ENCODE measurements around the gene PHF21A.
"Not testable (repeated sequence)": the region's sequence is repeated elsewhere in the genome, so short reads cannot be mapped to it uniquely, and the experiment has no call there.

Gene PHF21A

GRCh38 chr11:45920531-45921477 is 200.4 kb downstream of the PHF21A start:
- DNase-seq (ENCODE audit: low read depth) = no peak

GRCh38 chr11:45919806-45920530 is 201.3 kb downstream of the PHF21A start:
- no peak for DNase-seq (ENCODE audit: low read depth)

GRCh38 chr11:45918962-45919675 is 202.1 kb downstream of the PHF21A start:
- DNase-seq (ENCODE audit: low read depth) = no peak

- peak; percentile 21 for DNase-seq (ENCODE audit: low read depth)
Measured at GRCh38 chr11:45918331-45918941, 202.8 kb downstream of the PHF21A start.

DNA sequence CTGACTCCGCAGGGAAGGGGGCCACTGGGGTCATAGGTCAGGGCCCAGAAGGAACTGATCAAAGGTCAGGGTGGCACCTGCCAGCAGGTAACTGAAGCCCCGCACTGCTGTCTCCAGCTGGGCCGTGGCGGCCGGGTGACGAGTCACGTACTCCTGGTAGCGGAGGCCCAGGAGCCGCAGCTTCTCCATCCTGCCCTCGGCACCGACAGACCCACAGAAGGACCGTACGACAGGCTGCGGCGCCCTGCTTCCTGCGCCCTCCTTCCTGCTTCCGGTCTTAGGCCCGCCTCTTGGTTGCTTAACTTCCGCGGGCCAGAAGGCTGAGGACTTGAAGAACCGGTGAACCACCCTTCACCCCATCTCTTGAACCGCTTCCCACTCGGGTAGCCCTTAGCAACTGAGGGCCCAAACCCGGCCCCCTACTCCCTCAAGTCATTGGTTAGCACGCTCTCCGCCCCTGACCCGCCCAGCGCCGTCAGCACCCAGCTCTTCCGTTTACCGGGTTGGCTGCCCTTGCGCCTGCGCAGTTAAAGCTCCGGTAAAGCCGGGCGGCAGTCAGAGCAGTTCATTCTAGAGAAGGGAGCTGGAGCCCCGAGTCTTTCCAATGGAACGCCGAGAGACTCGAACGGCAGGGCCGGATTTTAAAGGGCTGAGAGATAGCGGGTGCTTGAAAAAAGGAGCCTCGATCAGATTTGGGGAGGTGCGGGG is 203.5 kb downstream of the PHF21A start, which contains the start of gene PEX16:
Gene PEX16, minus strand, starts transcription at position 255 of the 708 bp plus-strand sequence. Its CDS starts 66 bp downstream, at position 189.
- peak; percentile 99 for DNase-seq (ENCODE audit: low read depth)

GRCh38 chr11:45917286-45917622 is 204.0 kb downstream of the PHF21A start:
- no peak for DNase-seq (ENCODE audit: low read depth)

DNA sequence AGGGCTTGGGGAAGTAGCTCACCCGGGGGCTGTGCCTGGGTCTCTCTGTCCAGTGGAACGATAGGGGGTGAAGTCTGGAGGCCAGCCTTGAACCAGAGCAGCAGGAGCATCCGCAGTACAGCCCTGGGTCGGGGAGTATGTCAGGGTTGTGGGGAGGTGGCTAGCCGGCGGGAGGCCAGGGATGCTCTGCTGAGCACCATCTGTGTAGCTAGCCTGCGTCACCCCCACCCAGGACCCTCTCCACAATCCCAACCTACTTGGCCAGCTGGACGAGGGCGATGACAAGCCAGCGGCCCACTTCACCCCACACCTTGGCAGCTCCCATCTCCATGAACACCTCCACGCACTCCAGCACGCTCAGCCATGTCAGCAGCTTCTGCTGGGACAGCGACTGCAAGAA is 205.8 kb downstream of the PHF21A start:
- no peak for DNase-seq (ENCODE audit: low read depth)

GRCh38 chr11:45913942-45914635 is 207.2 kb downstream of the PHF21A start:
- DNase-seq (ENCODE audit: low read depth) = no peak

GRCh38 chr11:45913514-45913913 is 207.7 kb downstream of the PHF21A start:
- DNase-seq (ENCODE audit: low read depth) = no peak

DNA sequence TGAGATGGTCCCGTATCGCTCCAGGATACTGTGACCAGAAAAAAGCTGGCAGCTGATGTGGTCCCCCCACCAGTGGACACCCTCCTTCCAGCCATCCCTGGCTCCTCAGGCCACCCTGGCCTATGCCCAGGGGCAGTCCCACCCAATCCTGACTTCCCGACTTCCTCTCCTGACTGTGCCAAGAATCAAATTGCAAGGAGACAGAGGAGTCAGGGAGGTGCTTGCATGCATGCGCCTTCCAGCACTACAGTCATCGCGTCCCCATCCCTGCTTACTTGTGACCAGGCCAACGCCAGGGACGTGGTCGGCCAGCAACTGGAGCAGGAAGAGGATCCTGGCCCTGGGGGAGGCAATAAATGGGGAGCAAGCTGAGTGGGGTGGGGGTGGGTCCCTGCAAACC is 210.6 kb downstream of the PHF21A start:
- no peak for DNase-seq (ENCODE audit: low read depth)

DNA sequence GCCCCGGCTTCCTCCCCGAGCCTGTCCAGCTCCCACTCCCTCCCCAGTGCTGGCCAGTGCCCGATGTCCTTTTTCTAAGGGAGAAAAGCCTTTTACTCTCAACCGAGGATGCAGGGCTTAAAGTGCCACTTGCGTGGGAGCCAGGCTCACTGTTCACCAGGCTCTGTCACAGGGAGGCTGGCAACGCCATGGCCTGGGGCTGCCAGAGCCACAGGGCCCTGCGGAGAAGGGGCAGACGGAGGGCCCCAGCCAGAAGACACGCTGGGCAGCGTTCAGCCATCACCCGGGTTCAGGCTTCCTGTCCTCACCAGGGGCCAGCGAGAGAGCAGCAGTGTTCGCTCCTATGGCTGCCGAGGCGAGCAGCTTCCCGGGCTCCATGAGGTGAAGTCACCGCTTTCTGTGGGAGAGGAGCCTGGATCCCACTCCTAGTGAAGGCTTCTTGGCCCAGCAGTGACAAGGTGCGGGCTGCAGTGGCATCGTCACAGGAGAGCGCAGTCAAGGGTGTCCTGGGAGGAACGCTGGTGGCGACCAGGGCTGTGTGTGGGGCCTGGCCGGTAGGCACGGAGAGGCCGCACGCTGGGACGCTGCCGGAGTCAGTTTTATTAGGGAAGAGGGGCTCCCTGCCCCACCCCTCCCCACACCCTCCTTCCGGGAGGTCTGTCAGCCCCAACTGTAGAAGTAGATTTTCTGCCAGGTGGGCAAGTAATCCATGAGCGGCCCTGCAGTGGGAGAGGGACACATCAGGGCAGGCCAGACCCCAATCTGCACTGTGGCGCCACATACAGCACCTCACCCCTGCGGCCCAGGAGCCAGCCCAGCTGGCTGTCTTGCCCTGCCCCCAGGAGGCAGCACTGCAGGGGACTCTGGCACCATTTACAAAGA is 211.4 kb downstream of the PHF21A start:
- no peak for DNase-seq (ENCODE audit: low read depth)

GRCh38 chr11:45907911-45908370 is 213.3 kb downstream of the PHF21A start:
- DNase-seq (ENCODE audit: low read depth) = no peak

DNA sequence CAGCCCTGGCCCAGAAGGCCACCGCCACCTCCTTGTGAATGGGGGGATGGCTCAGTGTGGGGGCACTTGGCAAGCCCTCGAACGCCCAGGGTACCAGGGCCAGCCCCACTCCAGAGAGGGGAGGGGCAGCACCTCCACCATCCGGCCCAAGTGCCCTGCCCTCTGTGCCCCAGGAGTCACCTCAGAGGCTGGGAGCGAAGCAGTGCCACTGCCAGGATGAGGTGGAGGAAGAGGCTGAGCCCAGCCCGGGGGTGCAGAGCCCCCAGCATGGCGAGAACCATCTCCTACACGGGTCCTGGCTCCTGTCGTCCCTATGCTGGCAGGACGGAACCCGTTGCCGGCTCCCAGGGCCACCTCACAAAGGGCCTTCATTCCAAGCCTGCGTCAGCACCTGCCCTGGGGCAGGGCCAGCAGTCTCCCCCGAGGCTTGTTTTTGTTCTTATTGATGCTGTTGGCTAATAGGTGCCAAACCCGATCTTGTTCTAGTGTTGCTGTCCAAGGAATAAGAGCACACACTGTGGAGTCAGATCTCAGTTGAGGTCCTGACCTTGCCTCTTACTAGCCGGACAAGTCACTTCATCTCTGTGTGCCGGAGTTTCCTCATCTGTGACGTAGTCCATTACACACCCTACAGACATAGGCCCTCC is 214.2 kb downstream of the PHF21A start, which contains the start of gene FREY1:
Gene FREY1, minus strand, starts transcription at position 307 of the 647 bp plus-strand sequence. Its CDS starts 26 bp downstream, at position 281.
- DNase-seq (ENCODE audit: low read depth) = no peak

DNA sequence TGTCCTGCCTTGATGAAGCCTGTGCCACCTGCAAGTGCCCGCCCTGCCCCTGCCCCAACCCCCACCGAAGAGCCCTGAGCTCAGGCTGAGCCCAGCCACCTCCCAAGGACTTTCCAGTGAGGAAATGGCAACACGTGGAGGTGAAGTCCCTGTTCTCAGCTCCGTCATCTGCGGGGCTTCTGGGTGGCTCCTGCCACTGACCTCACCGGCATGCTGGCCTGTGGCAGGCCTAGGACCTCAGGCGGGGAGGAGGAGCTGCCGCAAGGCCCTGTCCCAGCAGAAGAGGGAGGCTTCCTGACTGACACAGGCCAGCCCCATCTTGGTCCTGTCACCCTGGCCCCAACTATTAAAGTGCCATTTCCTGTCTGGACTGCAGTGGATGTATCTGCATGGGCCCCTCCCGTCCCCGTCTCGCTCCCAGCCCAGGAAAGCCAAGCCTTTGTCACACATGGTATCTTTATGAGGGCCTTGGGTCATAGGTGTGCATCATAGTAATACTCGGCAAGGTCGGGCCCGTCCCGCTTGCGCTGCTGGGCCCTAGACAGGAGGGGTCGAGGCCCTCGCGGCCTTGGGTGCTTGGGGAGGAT is 215.1 kb downstream of the PHF21A start:
- DNase-seq (ENCODE audit: low read depth) = no peak

- not testable (repeated sequence) for DNase-seq (ENCODE audit: low read depth)
Measured at GRCh38 chr11:45905576-45905975, 215.7 kb downstream of the PHF21A start.

DNA sequence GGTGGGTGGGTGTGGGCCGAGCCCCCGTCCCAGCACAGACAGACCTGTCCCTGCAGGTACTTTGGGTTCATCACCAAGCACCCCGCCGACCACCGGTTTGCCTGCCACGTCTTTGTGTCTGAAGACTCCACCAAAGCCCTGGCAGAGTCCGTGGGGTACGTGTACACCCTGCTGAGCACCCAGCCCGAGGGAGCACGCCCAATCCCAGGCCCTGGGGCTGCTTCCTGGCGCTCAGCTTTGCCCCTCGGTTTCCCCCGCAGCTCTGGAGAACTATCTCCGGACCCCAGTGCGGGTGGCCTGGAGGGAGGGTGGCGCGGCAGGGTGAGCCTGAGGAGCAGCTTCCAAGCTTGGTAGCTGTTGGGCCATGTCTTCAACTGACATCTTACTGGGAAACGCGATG is 216.2 kb downstream of the PHF21A start:
- DNase-seq (ENCODE audit: low read depth) = no peak

DNA sequence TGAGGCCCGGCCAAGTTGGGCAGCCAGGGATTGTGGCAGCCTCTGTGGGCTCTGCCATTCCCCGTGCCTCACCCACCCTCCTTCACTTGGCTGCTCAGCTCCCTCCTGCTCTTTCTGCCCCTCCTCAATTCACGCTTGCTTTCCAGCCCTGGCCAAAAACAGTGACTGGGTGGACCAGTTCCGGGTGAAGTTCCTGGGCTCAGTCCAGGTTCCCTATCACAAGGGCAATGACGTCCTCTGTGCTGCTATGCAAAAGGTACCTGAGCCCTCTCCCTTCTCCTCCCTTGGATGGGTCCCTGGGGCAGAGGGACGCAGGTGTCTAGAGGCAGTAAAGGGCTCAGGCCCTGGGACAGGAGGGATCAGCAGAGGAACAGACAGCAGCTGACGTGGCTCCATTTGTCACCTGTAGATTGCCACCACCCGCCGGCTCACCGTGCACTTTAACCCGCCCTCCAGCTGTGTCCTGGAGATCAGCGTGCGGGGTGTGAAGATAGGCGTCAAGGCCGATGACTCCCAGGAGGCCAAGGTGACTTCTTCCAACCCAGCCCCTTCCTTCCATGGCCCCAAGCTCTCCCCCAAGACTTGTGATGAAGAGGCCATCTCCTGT is 216.8 kb downstream of the PHF21A start:
- no peak for DNase-seq (ENCODE audit: low read depth)

All from GM04503 (cell line).